Measurements from ENCODE around the gene TMIE.

The TMIE gene

DNA sequence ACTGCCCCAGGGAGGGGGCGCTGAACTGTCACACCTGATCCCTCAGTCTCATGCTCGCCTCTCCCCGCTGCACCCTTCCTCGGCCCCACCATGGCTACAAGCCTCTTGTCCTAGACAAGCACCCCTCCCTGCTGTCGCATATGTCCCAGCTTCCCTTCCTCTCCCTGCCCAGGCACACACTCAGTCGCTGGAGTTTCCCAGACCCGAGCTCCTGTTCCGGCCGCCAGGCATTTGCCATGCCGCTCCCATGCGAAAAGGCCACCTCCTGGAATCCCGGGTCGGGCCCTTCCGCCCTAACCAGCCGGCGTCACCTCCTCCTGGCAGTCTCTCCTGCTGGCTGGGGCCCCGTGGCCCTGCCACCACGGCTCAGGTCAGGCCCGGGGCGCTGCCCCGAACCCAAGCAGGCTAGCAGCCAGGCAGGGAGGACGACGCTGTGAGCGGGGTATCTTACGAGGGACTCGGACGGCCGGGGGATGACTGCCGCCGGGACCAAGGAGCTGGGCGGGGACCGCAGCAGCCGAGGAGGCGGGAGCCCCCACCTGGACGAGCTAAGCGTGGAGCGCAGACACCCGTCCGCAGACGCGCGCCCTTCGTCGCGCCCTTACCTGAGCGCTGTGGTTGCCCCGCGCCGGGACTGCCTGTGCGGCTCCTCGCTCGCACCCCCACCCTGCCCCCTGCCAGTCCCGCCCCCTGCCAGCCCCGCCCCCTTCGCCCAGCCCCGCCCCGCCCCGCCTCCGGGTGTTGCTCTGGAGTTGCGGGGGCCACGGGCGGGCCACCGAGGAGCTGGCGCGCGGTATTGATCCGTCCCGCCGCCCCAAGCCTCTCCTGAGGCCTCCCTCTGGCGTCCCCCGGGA lies 7.9 kb upstream of the TMIE start, which contains the start of gene ALS2CL:
ALS2CL (minus strand) TSS at position 642 of the 854 bp plus-strand sequence. CDS start 4,239 bp downstream, outside the sequence.
- Histone ChIP-seq H3K4me3 (ENCODE audit: low read depth, low read length) (peak within 1 kb of the TSS; percentile 82), H3K27me3 (ENCODE audit: control insufficient read depth, insufficient read depth, low read length) (peaks cover 20% of the 10 kb centered on the region), H3K9ac (ENCODE audit: low read length) (peak within 1 kb of the TSS; percentile 45), H3K9me3 (ENCODE audit: control insufficient read depth, insufficient read depth, low read depth, low read length) (no peaks in the 10 kb centered on the region), H3K27ac (ENCODE audit: low read depth, low read length) (no peak within 1 kb of the TSS), H3K36me3 (ENCODE audit: control insufficient read depth, insufficient read depth, low read length) (no peaks in the 10 kb centered on the region), H3K4me1 (ENCODE audit: control insufficient read depth, insufficient read depth, low read length) (peaks cover 31% of the 10 kb centered on the region)

DNA sequence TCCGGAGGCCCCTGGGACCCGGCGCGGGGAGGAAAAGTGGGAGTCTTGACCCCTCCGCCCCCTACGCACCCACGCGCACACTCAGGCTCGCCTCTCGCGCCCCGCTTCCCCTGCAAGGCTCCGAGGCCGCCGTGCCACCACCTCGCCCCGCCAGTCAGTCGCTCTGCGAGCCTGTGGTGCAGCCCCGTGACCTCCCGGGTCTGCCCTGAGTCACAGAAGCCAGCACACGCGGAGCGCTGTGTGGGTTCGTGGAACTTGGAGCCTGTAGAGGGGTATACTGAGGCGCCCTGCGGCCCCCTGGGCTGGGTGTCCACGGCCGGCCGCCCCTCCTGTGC lies 7.3 kb upstream of the TMIE start:
- H3K4me1 ChIP-seq (ENCODE audit: control insufficient read depth, insufficient read depth, low read length) = peaks cover 31% of the 10 kb centered on the region
- H3K27ac ChIP-seq (ENCODE audit: low read depth, low read length) = no peak overlapping the region
- H3K4me3 ChIP-seq (ENCODE audit: low read depth, low read length) = peak overlapping the region; percentile 49
- H3K9me3 ChIP-seq (ENCODE audit: control insufficient read depth, insufficient read depth, low read depth, low read length) = no peaks in the 10 kb centered on the region
- no peaks in the 10 kb centered on the region for H3K36me3 ChIP-seq (ENCODE audit: control insufficient read depth, insufficient read depth, low read length)
- H3K27me3 ChIP-seq (ENCODE audit: control insufficient read depth, insufficient read depth, low read length) = peaks cover 20% of the 10 kb centered on the region
- H3K9ac ChIP-seq (ENCODE audit: low read length) = peak overlapping the region; percentile 45

GRCh38 chr3:46694520-46694919 lies 6.7 kb upstream of the TMIE start:
- Histone ChIP-seq H3K4me1 (ENCODE audit: control insufficient read depth, insufficient read depth, low read length) (peaks cover 31% of the 10 kb centered on the region), H3K9me3 (ENCODE audit: control insufficient read depth, insufficient read depth, low read depth, low read length) (no peaks in the 10 kb centered on the region), H3K27me3 (ENCODE audit: control insufficient read depth, insufficient read depth, low read length) (peaks cover 20% of the 10 kb centered on the region), H3K9ac (ENCODE audit: low read length) (peak overlapping the region; percentile 45), H3K4me3 (ENCODE audit: low read depth, low read length) (no peak overlapping the region), H3K27ac (ENCODE audit: low read depth, low read length) (no peak overlapping the region), H3K36me3 (ENCODE audit: control insufficient read depth, insufficient read depth, low read length) (no peaks in the 10 kb centered on the region)

DNA sequence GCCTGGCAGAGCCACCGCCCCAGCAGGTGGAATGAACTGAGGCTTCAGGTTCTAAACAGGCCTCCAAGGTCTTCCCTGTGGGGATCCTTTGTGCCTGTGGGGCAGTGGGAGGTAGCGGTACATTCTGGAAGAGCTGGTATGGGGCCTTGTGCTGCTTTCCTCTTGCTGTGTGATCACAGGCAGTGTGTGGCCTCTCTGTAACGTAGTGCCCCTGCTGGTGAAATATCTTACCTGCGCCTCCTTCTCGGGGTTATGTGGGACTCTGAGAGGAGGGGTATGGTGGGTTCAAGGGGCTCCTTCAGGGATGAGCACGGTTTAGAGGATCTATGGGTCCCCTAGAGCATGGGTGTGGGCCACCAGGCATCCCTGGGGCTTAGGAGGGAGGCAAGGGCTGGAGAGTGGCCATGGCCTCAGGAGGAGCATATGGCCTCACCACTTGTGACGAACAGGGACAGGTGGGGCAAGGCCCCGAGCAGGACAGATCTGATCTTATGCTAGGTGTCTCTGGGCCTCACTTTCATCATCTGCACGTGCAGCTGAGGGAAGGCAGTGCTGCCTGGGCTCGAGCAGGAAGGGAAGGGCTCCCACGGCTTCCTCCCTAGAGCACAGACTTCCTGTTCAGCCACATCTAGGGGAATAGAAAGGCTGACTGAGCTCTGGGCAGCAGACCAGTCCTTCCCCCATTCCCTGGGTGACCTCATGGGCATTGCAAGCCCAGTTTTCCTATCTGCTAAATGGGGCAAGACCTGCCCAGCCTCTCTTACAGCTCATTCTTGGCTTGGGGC lies 5.8 kb upstream of the TMIE start:
- Histone ChIP-seq H3K9me3 (ENCODE audit: control insufficient read depth, insufficient read depth, low read depth, low read length) (no peaks in the 10 kb centered on the region), H3K27ac (ENCODE audit: low read depth, low read length) (no peak overlapping the region), H3K4me3 (ENCODE audit: low read depth, low read length) (no peak overlapping the region), H3K9ac (ENCODE audit: low read length) (no peak overlapping the region), H3K36me3 (ENCODE audit: control insufficient read depth, insufficient read depth, low read length) (no peaks in the 10 kb centered on the region), H3K4me1 (ENCODE audit: control insufficient read depth, insufficient read depth, low read length) (peaks cover 31% of the 10 kb centered on the region), H3K27me3 (ENCODE audit: control insufficient read depth, insufficient read depth, low read length) (peaks cover 28% of the 10 kb centered on the region)

- H3K4me1 ChIP-seq (ENCODE audit: control insufficient read depth, insufficient read depth, low read length) = peaks cover 31% of the 10 kb centered on the region
- no peak overlapping the region for H3K27ac ChIP-seq (ENCODE audit: low read depth, low read length)
- no peak overlapping the region for H3K9ac ChIP-seq (ENCODE audit: low read length)
- peaks cover 33% of the 10 kb centered on the region for H3K27me3 ChIP-seq (ENCODE audit: control insufficient read depth, insufficient read depth, low read length)
- H3K9me3 ChIP-seq (ENCODE audit: control insufficient read depth, insufficient read depth, low read depth, low read length) = no peaks in the 10 kb centered on the region
- H3K4me3 ChIP-seq (ENCODE audit: low read depth, low read length) = no peak overlapping the region
- no peaks in the 10 kb centered on the region for H3K36me3 ChIP-seq (ENCODE audit: control insufficient read depth, insufficient read depth, low read length)
Measured at GRCh38 chr3:46695962-46696894, 5.0 kb upstream of the TMIE start.

- Histone ChIP-seq H3K4me1 (ENCODE audit: control insufficient read depth, insufficient read depth, low read length) (peaks cover 21% of the 10 kb centered on the region), H3K36me3 (ENCODE audit: control insufficient read depth, insufficient read depth, low read length) (no peaks in the 10 kb centered on the region), H3K27me3 (ENCODE audit: control insufficient read depth, insufficient read depth, low read length) (peaks cover 38% of the 10 kb centered on the region), H3K27ac (ENCODE audit: low read depth, low read length) (no peak overlapping the region), H3K9me3 (ENCODE audit: control insufficient read depth, insufficient read depth, low read depth, low read length) (no peaks in the 10 kb centered on the region), H3K9ac (ENCODE audit: low read length) (no peak overlapping the region), H3K4me3 (ENCODE audit: low read depth, low read length) (no peak overlapping the region)
Measured at GRCh38 chr3:46699676-46700523, 1.3 kb upstream of the TMIE start.

GRCh38 chr3:46700772-46701171 lies 420 bp upstream of the TMIE start:
- H3K4me1 ChIP-seq (ENCODE audit: control insufficient read depth, insufficient read depth, low read length) = peaks cover 20% of the 10 kb centered on the region
- no peaks in the 10 kb centered on the region for H3K36me3 ChIP-seq (ENCODE audit: control insufficient read depth, insufficient read depth, low read length)
- no peaks in the 10 kb centered on the region for H3K9me3 ChIP-seq (ENCODE audit: control insufficient read depth, insufficient read depth, low read depth, low read length)
- no peak overlapping the region for H3K27ac ChIP-seq (ENCODE audit: low read depth, low read length)
- H3K9ac ChIP-seq (ENCODE audit: low read length) = no peak overlapping the region
- H3K4me3 ChIP-seq (ENCODE audit: low read depth, low read length) = no peak overlapping the region; the same call in 1 of the 2 replicates
- H3K27me3 ChIP-seq (ENCODE audit: control insufficient read depth, insufficient read depth, low read length) = peaks cover 38% of the 10 kb centered on the region

DNA sequence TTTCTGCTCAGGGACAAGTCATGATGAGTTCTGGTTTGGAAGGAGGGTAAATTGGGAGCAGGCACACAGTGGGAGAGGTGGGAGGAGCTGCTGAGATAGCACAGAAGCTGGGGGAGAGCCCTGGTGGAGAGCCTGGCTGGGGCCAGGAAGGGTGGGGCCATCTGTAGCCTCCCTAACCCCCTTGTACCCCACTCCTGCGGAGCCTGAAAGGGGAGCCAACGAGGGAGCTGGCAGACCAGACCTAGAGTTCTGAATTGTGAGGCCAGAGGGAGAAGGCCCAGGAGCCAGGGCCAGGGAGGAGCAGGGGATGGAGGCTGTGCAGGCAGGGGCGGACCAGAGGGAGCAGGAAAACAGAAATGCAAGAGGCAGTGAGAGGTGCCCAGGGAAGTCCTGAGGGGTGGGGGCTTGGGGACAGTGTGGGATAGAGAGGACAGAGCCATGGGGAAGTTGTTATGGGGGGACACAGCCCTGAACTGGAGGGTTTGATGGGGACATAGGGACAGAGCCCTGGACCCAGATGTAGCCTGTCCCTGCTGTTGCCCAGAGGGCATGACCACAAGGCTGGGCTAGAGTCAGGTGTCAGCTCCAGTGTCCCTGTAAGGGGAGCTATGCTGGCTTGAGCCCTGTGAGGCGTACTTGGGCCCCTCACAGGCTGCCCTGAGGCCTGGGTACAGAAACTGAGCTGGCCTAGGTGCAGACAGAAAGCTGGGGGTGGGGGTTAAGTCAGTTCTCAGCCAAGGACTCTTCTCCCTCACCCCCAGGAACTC lies 1.2 kb downstream of the TMIE start:
- H3K9ac ChIP-seq (ENCODE audit: low read length) = no peak overlapping the region
- no peak overlapping the region for H3K27ac ChIP-seq (ENCODE audit: low read depth, low read length)
- no peak overlapping the region for H3K4me3 ChIP-seq (ENCODE audit: low read depth, low read length)
- no peaks in the 10 kb centered on the region for H3K36me3 ChIP-seq (ENCODE audit: control insufficient read depth, insufficient read depth, low read length)
- no peaks in the 10 kb centered on the region for H3K9me3 ChIP-seq (ENCODE audit: control insufficient read depth, insufficient read depth, low read depth, low read length)
- H3K4me1 ChIP-seq (ENCODE audit: control insufficient read depth, insufficient read depth, low read length) = peaks cover 31% of the 10 kb centered on the region
- peaks cover 38% of the 10 kb centered on the region for H3K27me3 ChIP-seq (ENCODE audit: control insufficient read depth, insufficient read depth, low read length)

DNA sequence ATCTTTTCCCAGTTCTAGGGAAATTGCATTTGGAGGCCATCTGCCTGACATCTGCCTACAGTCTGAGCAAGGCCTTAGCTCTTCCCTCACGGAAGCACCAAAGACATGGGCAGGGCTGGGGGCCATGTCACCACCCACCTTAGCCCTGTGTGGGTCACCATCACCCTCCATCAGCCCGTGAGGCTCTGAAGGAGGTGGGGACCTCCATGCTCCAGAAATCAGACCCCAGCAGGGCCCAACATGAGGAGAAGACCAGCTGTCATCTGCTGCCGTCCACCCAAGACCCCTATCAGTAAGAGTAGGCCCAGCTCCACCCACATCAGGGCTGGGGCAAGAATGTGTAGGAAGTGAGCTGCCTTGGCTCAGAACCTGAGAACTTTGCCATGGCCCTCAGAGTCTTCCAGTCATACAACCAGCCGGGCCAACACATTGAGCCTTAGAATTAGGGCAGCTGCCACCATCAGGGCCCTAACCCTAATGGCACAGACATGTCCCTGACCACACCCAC lies 1.9 kb downstream of the TMIE start:
- no peaks in the 10 kb centered on the region for H3K36me3 ChIP-seq (ENCODE audit: control insufficient read depth, insufficient read depth, low read length)
- no peak overlapping the region for H3K9ac ChIP-seq (ENCODE audit: low read length)
- no peaks in the 10 kb centered on the region for H3K9me3 ChIP-seq (ENCODE audit: control insufficient read depth, insufficient read depth, low read depth, low read length)
- no peak overlapping the region for H3K27ac ChIP-seq (ENCODE audit: low read depth, low read length)
- H3K27me3 ChIP-seq (ENCODE audit: control insufficient read depth, insufficient read depth, low read length) = peaks cover 38% of the 10 kb centered on the region
- no peak overlapping the region for H3K4me3 ChIP-seq (ENCODE audit: low read depth, low read length)
- H3K4me1 ChIP-seq (ENCODE audit: control insufficient read depth, insufficient read depth, low read length) = peaks cover 31% of the 10 kb centered on the region

Measured in HUES6 (cell line).